VCaP (cell line): ENCODE measurements around the gene PTPRN2.
A peak's percentile ranks its signal among the peaks of the same experiment; 100 is the strongest.

Experiments
- H3K27ac ChIP-seq: fragments of 450-650 bp; 2 replicates; pipeline ENCODE4 v1.5.1; 2017
- CTCF ChIP-seq: fragments of 450-650 bp; conservative IDR thresholded peaks from 2 replicates; pipeline ENCODE4 v1.5.1; 2017; ENCODE audit warnings: mild to moderate bottlenecking, moderate library complexity

Gene PTPRN2

GRCh38 chr7:157879391-157879790, 708.2 kb downstream of the PTPRN2 start:
- H3K27ac ChIP-seq: no peak overlapping the region
- no peak for TF ChIP-seq CTCF

- H3K27ac ChIP-seq: no peak overlapping the region
- no peak for TF ChIP-seq CTCF
Measured at GRCh38 chr7:157877298-157878090, 710.1 kb downstream of the PTPRN2 start.

- H3K27ac ChIP-seq: no peak overlapping the region
Measured at GRCh38 chr7:157876469-157877285, 710.9 kb downstream of the PTPRN2 start.

GRCh38 chr7:157875230-157876179, 712.1 kb downstream of the PTPRN2 start:
- no peak overlapping the region for H3K27ac ChIP-seq
- TF ChIP-seq CTCF: peak; percentile 85

More at GRCh38 chr7:157876469-157877285, 710.9 kb downstream of the PTPRN2 start:
- TF ChIP-seq CTCF: no peak

- no peak overlapping the region for H3K27ac ChIP-seq
- TF ChIP-seq CTCF: no peak
Measured at GRCh38 chr7:157874870-157875229, 712.8 kb downstream of the PTPRN2 start.

GRCh38 chr7:157874208-157874816, 713.3 kb downstream of the PTPRN2 start:
- no peak overlapping the region for H3K27ac ChIP-seq
- no peak for TF ChIP-seq CTCF
